HG03139 (cell line): ENCODE data around the gene TCF15.

Source experiments
- ATAC-seq: cut with Tn5 transposase; IDR thresholded peaks from one replicate; pipeline ENCODE4 v1.9.1; 2021; ENCODE audit not compliant: unreplicated experiment

The TCF15 gene

DNA sequence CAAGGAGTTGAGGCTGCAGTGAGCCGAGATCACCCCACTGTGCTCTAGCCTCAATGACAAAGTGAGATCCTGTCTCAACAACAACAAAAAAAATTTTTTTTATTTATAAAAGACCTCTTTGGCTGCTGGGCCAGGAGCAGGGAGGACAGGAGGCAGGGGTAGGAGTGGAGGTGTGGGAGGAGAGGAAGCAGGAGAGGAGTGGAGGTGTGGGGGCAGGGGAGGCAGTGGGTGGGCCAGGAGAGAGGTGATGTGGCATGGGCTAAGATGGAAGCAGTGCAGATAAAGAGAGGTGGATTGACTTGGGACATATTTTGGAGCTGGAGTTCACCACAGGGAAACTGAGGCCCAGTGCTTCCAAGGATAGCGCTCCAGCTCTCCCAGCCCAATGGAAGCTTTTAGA lies 53.1 kb downstream of the TCF15 start:
- ATAC-seq: no peak

- no peak for ATAC-seq
These were observed 54.1 kb downstream of the TCF15 start for GRCh38 chr20:555976-556385.
